LNCaP clone FGC (cell line): ENCODE measurements around the gene TDRD9.

ENCODE experiments used
- DNase-seq: peaks from one replicate; pipeline ENCODE4 v3.0.0-alpha.2; 2011; ENCODE audit warnings: low read depth
- H3K4me3 ChIP-seq: 2 replicates; pipeline ENCODE4 v1.5.1; 2011; ENCODE audit warnings: mild to moderate bottlenecking, low read depth, low read length, control low read depth
- CTCF ChIP-seq: IDR thresholded peaks from 2 replicates; pipeline ENCODE4 v1.5.1; 2012; ENCODE audit warnings: mild to moderate bottlenecking; ENCODE audit not compliant: control insufficient read depth, insufficient read depth; ENCODE audit errors: extremely low read depth

Gene TDRD9

DNA sequence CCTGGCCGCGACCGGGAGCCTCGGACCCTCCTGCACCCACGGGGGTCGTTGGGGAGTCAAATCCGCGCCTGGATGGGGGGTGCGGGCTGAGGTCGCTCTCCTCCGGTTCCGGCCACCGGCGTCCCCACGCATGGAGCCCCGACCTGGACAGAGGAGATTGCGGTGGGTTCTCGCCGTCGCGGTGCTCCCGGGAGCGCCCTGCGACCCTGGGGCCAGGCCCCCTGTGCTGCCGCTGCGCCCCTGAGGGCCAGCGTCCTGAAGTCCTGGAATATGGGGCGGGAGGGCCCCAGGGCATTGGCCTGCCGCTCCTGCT, 157.6 kb downstream of the TDRD9 start:
- no peak for TF ChIP-seq CTCF
- no peak overlapping the region for H3K4me3 ChIP-seq
- DNase-seq = no peak

DNA sequence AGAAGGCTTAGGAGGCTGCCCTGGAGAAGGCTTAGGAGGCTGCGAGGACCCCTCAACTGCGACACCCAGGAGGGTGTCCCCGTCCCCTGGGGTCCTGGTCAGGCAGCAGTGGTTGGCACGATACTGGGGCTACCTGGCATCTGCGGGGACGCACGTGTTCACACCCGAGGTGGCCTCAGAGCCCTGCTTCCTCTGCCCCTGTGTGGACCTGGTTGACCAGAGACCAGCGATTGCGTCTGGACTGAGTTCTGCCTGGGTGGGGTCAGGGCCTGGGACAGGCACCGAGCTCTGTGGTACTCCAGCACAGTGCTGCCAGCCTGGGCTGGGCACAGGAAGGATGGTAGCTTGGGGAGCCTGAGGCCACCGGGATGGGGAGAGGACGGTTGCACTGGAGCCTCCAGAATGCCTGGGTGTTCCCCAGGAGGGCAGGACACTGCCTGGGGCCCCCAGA, 158.0 kb downstream of the TDRD9 start:
- no peak for DNase-seq
- H3K4me3 ChIP-seq = no peak overlapping the region
- no peak for TF ChIP-seq CTCF

DNA sequence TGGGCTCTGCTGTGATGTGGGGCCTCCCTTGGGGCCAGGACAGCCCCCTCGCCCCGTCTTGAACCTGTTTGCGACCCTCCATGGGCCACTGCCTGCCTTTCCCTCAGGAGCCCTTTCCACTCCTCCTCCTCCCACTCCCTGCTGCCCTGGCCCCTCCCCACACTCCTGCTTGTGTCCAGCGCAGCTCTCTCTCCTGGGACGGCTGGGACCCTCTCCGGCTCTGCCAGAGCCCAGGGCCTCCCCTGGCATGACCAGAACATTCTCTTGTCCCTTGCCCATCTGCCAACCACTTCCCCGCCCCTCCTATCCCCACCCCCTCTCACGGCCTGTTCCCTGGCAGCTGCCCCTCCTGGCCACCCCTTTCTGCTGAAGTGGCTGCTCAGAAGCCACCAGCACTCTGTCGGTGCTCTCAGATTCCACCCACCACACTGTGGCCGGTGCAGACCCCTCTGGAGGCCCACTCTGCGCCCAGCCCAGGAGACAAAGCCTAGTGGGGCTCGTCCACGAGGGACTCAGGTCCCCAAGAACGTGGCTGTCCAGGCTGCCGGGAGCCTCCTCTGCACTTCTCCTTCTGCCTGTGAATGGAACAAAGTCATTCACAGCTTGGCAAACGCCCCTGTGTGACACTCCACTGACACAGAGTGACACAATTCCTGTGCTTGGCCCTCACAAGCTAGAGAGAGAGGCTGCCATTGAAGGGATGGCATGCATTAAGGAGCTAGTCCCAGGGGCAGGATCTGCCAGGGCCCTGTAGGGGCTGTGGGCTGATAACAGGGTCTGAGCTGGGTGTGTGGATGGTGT, 158.6 kb downstream of the TDRD9 start:
- DNase-seq = no peak
- no peak overlapping the region for H3K4me3 ChIP-seq
- TF ChIP-seq CTCF = no peak

- no peak overlapping the region for H3K4me3 ChIP-seq
- no peak for TF ChIP-seq CTCF
- DNase-seq = no peak
Measured at GRCh38 chr14:104087505-104087904, 159.2 kb downstream of the TDRD9 start.

GRCh38 chr14:104087981-104088850, 160.0 kb downstream of the TDRD9 start:
- DNase-seq = no peak
- no peak overlapping the region for H3K4me3 ChIP-seq
- no peak for TF ChIP-seq CTCF

GRCh38 chr14:104090071-104090748, 162.0 kb downstream of the TDRD9 start:
- no peak for TF ChIP-seq CTCF
- no peak overlapping the region for H3K4me3 ChIP-seq
- no peak for DNase-seq
